Upper lobe of right lung (tissue), 1 donor: ENCODE results near the gene CCSER1. TPM values are rescaled to one million over a fixed set of nuclear protein-coding genes. Genes with fewer than 3 reads are reported as not detected.
A peak's percentile ranks its signal among the peaks of the same experiment; 100 is the strongest.

Source experiments
- ATAC-seq: fragments of 200-7000 bp; cut with Tn5 transposase; one replicate; pipeline ENCODE4 v1.9.1; 2020; ENCODE audit warnings: mild to moderate bottlenecking, moderate library complexity
- DNase-seq: peaks from one replicate; pipeline ENCODE4 v3.0.0-alpha.2; 2020
- H3K27ac ChIP-seq: fragments of 200-600 bp; one replicate; pipeline ENCODE4 v1.8.0; 2022
- H3K27me3 ChIP-seq: fragments of 200-600 bp; one replicate; pipeline ENCODE4 v1.8.0; 2022; ENCODE audit warnings: mild to moderate bottlenecking
- H3K36me3 ChIP-seq: fragments of 200-600 bp; one replicate; pipeline ENCODE4 v1.8.0; 2022
- H3K4me1 ChIP-seq: fragments of 200-600 bp; one replicate; pipeline ENCODE4 v1.8.0; 2022
- H3K4me3 ChIP-seq: fragments of 200-600 bp; one replicate; pipeline ENCODE4 v1.8.0; 2022; ENCODE audit warnings: mild to moderate bottlenecking
- H3K9me3 ChIP-seq: fragments of 200-600 bp; one replicate; pipeline ENCODE4 v1.8.0; 2022
- intact Hi-C: fragments of 100-400 bp; cut with DNase I; formaldehyde crosslinking; loops from one replicate; pipeline ENCODE4 v1.11.0; 2022
- total RNA-seq: library from RNA; stranded (reverse); fragmentation: NEBNext Ultra II Directional; extraction: Animal tissue kit (Norgen Biotek cat#: 25700); gene quantifications from one replicate; pipeline ENCODE4 v1.2.1, GENCODE V29; 2021
- TF ChIP-seq, protein P1 (sequence below): fragments of 200-600 bp; IDR thresholded peaks from one replicate; pipeline ENCODE4 v1.8.0; 2022; ENCODE audit warnings: antibody characterized with exemption
- donor health status: DM: no; HTN: yes; CAD: no; lungs with severe emphysema.

CCSER1 gene
- total RNA-seq, 1 donor from 2014 or later = 7.4 TPM

DNA sequence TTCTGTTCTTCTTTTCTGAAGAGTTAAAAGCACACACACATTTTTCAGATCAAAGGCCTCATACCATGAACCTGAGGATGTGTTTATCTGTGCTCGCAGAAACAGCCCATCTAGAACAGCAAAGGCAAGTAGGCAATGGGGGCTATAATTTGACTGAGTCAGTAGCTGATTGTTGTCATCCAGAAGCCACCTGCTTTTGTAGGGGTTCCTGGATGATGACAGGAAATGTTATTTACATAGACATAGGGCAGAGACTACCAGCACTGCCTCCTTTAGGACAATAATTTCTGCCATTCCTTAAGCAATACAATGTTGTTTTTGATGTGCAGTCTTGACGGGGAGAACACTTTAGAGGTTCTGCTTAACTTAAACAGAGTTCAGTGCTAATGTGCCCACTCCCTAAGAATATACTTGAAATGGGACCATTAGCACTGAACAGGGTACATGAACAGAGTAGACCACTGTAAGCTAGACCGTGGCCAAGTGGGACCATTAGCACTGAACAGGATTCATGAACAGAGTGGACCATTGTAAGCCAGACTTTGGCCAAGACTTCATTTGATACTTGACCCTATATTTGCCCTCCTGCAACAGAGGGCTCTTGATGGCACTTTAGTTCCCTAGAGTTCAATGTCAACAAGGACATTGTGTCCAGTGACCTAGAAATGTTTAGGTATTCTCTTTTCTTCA is 42.8 kb upstream of the CCSER1 start:
- intact Hi-C loops = no loop called here
- DNase-seq = no peak
- Histone ChIP-seq H3K4me1 (no peaks in the 10 kb centered on the region), H3K9me3 (no peaks in the 10 kb centered on the region), H3K27me3 (no peaks in the 10 kb centered on the region), H3K4me3 (no peak overlapping the region), H3K27ac (no peak overlapping the region), H3K36me3 (no peaks in the 10 kb centered on the region)
- TF ChIP-seq, protein P1, sequence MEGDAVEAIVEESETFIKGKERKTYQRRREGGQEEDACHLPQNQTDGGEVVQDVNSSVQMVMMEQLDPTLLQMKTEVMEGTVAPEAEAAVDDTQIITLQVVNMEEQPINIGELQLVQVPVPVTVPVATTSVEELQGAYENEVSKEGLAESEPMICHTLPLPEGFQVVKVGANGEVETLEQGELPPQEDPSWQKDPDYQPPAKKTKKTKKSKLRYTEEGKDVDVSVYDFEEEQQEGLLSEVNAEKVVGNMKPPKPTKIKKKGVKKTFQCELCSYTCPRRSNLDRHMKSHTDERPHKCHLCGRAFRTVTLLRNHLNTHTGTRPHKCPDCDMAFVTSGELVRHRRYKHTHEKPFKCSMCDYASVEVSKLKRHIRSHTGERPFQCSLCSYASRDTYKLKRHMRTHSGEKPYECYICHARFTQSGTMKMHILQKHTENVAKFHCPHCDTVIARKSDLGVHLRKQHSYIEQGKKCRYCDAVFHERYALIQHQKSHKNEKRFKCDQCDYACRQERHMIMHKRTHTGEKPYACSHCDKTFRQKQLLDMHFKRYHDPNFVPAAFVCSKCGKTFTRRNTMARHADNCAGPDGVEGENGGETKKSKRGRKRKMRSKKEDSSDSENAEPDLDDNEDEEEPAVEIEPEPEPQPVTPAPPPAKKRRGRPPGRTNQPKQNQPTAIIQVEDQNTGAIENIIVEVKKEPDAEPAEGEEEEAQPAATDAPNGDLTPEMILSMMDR = no peak
- peak; percentile 58 for ATAC-seq

DNA sequence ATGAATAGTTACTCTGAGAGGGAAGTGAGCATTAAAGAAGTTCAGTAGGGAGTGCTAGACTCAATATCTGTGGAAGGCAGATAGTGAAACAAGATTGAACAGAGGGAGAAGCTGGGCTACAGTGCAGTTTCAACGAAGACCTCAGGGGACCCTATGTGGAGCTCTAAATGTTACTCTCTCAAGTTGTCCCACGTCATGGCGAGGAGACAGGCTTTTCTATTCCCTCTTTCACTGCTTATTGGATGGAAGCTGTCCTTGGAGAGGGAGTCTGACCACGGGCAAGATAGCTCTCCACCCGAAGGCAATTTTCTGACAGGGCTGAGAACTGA is 42.3 kb upstream of the CCSER1 start:
- Histone ChIP-seq H3K36me3 (no peaks in the 10 kb centered on the region), H3K9me3 (no peaks in the 10 kb centered on the region), H3K27me3 (no peaks in the 10 kb centered on the region), H3K4me1 (no peaks in the 10 kb centered on the region), H3K27ac (no peak overlapping the region), H3K4me3 (no peak overlapping the region)
- no peak for DNase-seq
- no peak for ATAC-seq
- intact Hi-C loops = no loop called here
- TF ChIP-seq, protein P1 = no peak

DNA sequence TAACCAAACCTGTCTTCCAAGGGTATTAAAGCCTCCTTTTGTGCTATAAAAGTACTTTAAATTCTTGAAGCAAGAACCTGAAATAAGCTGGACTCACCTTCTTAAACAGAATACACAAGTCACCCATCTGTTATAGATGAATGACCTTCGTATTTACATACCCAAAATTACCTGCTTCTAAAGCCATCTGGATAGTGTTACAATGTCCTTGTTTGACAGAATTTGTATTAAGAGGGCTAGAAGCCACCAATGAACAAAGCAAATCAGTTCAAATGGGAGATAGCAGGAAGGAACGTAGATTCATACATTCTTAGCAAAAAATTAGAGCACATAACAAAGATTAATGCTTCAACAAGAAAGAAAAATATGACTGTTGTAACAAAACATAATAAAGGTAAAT is 33.7 kb upstream of the CCSER1 start:
- intact Hi-C loops = no loop called here
- H3K9me3 ChIP-seq = no peaks in the 10 kb centered on the region
- ATAC-seq = no peak
- TF ChIP-seq, protein P1 = no peak
- H3K27me3 ChIP-seq = no peaks in the 10 kb centered on the region
- H3K4me3 ChIP-seq = no peak overlapping the region
- H3K36me3 ChIP-seq = no peaks in the 10 kb centered on the region
- DNase-seq = no peak
- H3K27ac ChIP-seq = no peak overlapping the region
- H3K4me1 ChIP-seq = no peaks in the 10 kb centered on the region

DNA sequence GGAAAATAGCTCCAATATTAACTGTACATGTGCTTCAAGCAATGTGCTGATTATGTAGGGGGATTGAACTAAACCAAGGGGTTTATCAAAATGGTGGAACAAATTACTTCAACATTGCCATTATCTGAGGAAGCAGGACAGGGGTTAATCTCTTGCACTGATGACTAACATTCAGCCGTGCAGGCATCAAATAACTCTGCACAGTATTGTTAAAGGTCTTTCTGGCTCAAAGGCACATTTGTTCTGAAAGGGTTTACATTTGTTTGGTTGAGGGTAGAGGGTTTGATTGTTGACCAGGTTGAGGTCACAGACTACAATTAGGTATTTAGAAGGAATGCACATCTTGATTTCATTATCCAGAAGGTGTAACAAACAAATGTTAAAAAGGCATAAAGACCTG is 32.2 kb upstream of the CCSER1 start:
- H3K4me3 ChIP-seq = no peak overlapping the region
- H3K9me3 ChIP-seq = no peaks in the 10 kb centered on the region
- intact Hi-C loops = no loop called here
- TF ChIP-seq, protein P1 = no peak
- DNase-seq (no peak), ATAC-seq (no peak)
- H3K27me3 ChIP-seq = no peaks in the 10 kb centered on the region
- no peaks in the 10 kb centered on the region for H3K36me3 ChIP-seq
- no peaks in the 10 kb centered on the region for H3K4me1 ChIP-seq
- H3K27ac ChIP-seq = no peak overlapping the region

DNA sequence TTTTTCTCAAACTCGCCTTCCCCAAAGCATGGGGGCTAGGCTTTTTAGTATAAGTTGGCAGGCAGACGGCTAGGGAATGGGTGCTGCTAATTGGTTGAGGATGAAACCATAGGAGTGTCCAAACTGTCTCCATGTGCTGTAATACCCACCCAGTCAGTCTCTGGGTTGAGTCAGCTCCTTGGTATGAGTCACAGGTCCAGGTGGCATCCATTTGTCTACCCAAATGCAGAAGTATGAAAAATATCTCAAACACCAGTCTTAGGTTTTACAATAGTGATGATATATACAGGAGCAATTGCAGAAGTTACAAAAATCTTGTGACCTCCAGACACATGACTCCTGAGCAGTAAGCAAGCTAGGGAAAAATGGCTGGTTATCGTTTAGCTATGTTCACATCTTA is 27.4 kb upstream of the CCSER1 start:
- intact Hi-C loops = no loop called here
- Histone ChIP-seq H3K27me3 (no peaks in the 10 kb centered on the region), H3K4me1 (no peaks in the 10 kb centered on the region), H3K9me3 (no peaks in the 10 kb centered on the region), H3K27ac (no peak overlapping the region), H3K4me3 (no peak overlapping the region), H3K36me3 (no peaks in the 10 kb centered on the region)
- TF ChIP-seq, protein P1 = no peak
- DNase-seq = no peak
- peak; percentile 69 for ATAC-seq

DNA sequence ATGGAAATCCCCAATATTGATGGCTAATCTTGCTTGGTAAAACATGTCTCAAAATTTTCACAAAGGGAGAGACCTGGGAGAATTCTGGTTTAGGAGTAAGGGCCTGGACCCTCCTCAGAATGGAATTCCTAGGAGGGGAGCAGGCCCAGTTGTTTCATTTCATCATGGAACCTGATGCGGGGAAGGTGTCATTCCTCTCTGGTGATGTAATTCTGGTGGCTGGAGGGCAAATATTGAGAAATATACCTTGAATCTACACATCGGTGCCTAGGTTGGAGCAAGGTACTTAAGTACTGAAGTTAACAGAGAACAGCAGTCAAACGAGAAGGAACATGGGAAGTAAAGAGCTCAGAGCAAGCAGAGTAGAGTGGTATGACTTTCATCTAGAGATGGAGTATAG is 23.2 kb upstream of the CCSER1 start:
- Histone ChIP-seq H3K27me3 (no peaks in the 10 kb centered on the region), H3K4me1 (no peaks in the 10 kb centered on the region), H3K9me3 (no peaks in the 10 kb centered on the region), H3K27ac (no peak overlapping the region), H3K4me3 (no peak overlapping the region), H3K36me3 (no peaks in the 10 kb centered on the region)
- intact Hi-C loops = no loop called here
- DNase-seq = no peak
- TF ChIP-seq, protein P1 = no peak
- no peak for ATAC-seq
